Esophagus muscularis mucosa (tissue), 3 donors: Measurements from ENCODE around the gene NEUROD1.

ENCODE experiments used
- POLR2AphosphoS5 ChIP-seq, 2 donors: sonication (generic); formaldehyde crosslinking; IDR thresholded peaks; one replicate each; pipeline ENCODE4 v1.6.1; 2017; ENCODE audit warnings: antibody characterized with exemption in 2 of 2
- TF ChIP-seq, protein P1 (sequence below), 3 experiments: fragments of 200-600 bp in 2 of 3; fragments of 450-650 bp in 1 of 3; sonication (generic) in 2 of 3; IDR thresholded peaks; one replicate each; pipeline ENCODE4 v1.5.1; 2017 to 2019; ENCODE audit warnings: antibody characterized with exemption in 3 of 3, mild to moderate bottlenecking in 2 of 3, moderate library complexity in 1 of 3

DNA sequence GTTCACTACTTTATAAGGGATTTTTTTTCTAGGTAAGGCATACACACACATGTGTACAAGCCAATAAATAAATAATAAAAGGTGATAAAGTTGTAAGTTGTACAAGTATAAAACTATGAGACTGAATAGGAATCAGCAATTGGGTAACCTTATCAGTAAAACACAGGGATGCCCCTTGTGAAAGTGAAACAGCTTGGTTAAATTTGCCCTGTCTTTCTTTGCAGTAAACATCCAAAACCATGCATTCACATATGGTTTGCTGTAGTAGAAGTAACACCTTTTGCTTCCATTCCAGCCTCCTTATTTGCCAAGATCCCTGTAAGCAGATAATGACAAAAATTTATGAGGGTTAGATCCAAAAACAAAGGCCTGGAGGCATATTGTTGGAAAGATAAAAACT lies 44.3 kb upstream of the NEUROD1 start:
- TF ChIP-seq, protein P1, sequence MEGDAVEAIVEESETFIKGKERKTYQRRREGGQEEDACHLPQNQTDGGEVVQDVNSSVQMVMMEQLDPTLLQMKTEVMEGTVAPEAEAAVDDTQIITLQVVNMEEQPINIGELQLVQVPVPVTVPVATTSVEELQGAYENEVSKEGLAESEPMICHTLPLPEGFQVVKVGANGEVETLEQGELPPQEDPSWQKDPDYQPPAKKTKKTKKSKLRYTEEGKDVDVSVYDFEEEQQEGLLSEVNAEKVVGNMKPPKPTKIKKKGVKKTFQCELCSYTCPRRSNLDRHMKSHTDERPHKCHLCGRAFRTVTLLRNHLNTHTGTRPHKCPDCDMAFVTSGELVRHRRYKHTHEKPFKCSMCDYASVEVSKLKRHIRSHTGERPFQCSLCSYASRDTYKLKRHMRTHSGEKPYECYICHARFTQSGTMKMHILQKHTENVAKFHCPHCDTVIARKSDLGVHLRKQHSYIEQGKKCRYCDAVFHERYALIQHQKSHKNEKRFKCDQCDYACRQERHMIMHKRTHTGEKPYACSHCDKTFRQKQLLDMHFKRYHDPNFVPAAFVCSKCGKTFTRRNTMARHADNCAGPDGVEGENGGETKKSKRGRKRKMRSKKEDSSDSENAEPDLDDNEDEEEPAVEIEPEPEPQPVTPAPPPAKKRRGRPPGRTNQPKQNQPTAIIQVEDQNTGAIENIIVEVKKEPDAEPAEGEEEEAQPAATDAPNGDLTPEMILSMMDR (IDR thresholded peaks at IDR 0.05): no peak
- no peak for TF ChIP-seq POLR2AphosphoS5 (IDR thresholded peaks at IDR 0.05)
